ENCODE measurements around the gene PPM1N. TPM values are rescaled to one million over a fixed set of nuclear protein-coding genes. Genes with fewer than 3 reads are reported as not detected.

The PPM1N gene
- total and polyA plus RNA-seq, 2 of the 4 experiments (the other 2 are of a cell fraction): 0.90 to 1.6 TPM

DNA sequence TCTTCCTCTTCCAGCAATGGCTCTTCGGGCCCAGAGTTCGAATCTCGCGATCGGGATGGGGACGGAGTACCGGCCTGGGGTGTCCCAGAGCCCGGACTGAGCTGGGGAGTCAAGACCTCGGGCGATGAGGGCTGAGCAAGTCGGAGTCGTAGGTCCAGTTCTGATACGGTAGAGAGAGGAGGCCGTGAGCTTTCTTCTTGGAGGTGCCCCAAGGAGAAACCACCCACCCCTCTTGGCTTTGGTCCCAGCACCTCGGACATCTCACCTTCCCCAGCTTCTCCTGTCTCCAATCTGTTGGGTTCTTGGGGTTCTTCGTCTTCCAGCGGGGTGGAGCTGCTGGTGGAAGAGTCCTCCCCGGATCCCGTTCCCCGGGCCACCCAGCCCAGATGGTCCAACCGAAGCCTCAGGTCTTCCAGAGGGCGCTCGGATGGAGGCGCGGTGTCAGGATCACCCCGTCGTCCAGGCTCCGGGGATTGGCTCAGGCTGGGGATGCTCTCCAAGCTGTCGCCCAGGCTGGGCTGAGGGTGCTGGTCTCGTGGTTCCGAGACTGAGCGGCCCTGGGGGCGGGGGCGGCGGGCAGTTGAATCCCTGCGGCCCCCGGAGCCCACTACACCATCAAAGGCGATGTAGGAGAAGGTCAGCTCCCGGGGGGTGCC is 3.9 kb upstream of the PPM1N start:
- no peak overlapping the region for H3K14ac ChIP-seq (replicated peaks; ENCODE audit: low read depth, low read length)
- no peak overlapping the region for H4K91ac ChIP-seq (ENCODE audit: insufficient read depth, low read depth, low read length)
- no peak overlapping the region for H3K27ac ChIP-seq (ENCODE audit: insufficient read depth, low read length)
- no peak overlapping the region for H3K9ac ChIP-seq (ENCODE audit: low read depth, low read length)
- H3K9me1 ChIP-seq (ENCODE audit: insufficient read depth, low read length): peaks cover 6% of the 10 kb centered on the region
- H3K4me1 ChIP-seq (ENCODE audit: control insufficient read depth, insufficient read depth, low read length): no peaks in the 10 kb centered on the region
- H2BK5ac ChIP-seq (ENCODE audit: low read depth, low read length, poor library complexity, severe bottlenecking): no peak overlapping the region
- in situ Hi-C loops (cut with MboI; ENCODE audit: low sequenced_read_pairs) (no loop called here), intact Hi-C loops (cut with micrococcal nuclease) (no loop called here), dilution Hi-C loops (cut with HindIII; ENCODE audit: low sequenced_read_pairs, unreplicated experiment) (no loop called here)
- BruUV-seq (replicated peaks): no TSS peak
- ChIA-PET POLR2A (ENCODE audit: unreplicated experiment) (no interaction called here), CTCF (interaction anchor here (2.7 kb wide), 1 partner anchor 9 kb away, joined by 8 read pairs; no protein-coding TSS in a partner anchor)
- H3K4me2 ChIP-seq (ENCODE audit: low read depth, low read length): no peak overlapping the region
- no peaks in the 10 kb centered on the region for H3K36me3 ChIP-seq (ENCODE audit: control insufficient read depth, insufficient read depth, low read length)
- H3K56ac ChIP-seq (ENCODE audit: extremely low read depth, insufficient read depth, low read length): no peak overlapping the region
- H4K5ac ChIP-seq (ENCODE audit: low read depth, low read length): no peak overlapping the region
- no peak overlapping the region for H2AFZ ChIP-seq (replicated peaks; ENCODE audit: low read length, poor library complexity)
- peaks cover 3% of the 10 kb centered on the region; the same call in 1 of the 2 replicates for H4K20me1 ChIP-seq (ENCODE audit: insufficient read depth, low read length)
- H2BK120ac ChIP-seq (ENCODE audit: low read depth, low read length): no peak overlapping the region
- no peak overlapping the region for H2BK20ac ChIP-seq (ENCODE audit: low read depth, low read length)
- ATAC-seq (ENCODE audit: low read depth): no peak
- H2AK9ac ChIP-seq (replicated peaks; ENCODE audit: low read depth, low read length, poor library complexity): no peak overlapping the region
- H3K9me3 ChIP-seq (ENCODE audit: control insufficient read depth, insufficient read depth, low read length): no peaks in the 10 kb centered on the region
- no peak overlapping the region for H3K4me3 ChIP-seq (ENCODE audit: insufficient read depth, low read depth, low read length)
- no peak overlapping the region for H3K23ac ChIP-seq (ENCODE audit: low read depth, low read length)
- 100% methylated on average over 2 of the region's 39 CpGs; no CpG with 5 or more reads in 1 of the 2 experiments for WGBS, 2 experiments (ENCODE audit: extremely low coverage in 2 of 2, insufficient read length in 1 of 2)
- no peak overlapping the region for H4K8ac ChIP-seq (ENCODE audit: low read depth in 2 of 2, low read length in 2 of 2)
- peaks cover 0 to 10% of the 10 kb centered on the region in 2 experiments; a peak in 1 of 4 replicates for H3K79me1 ChIP-seq (ENCODE audit: low read depth in 1 of 2, low read length in 2 of 2)
- peaks cover 4% of the 10 kb centered on the region; the same call in 1 of the 2 replicates for H3K27me3 ChIP-seq (ENCODE audit: control insufficient read depth, insufficient read depth, low read length)
- DNase-seq: no peak
- H2AK5ac ChIP-seq (ENCODE audit: low read depth, low read length): no peak overlapping the region
- no peak overlapping the region for H3K18ac ChIP-seq (ENCODE audit: low read depth, low read length)
- TF ChIP-seq, protein P1, sequence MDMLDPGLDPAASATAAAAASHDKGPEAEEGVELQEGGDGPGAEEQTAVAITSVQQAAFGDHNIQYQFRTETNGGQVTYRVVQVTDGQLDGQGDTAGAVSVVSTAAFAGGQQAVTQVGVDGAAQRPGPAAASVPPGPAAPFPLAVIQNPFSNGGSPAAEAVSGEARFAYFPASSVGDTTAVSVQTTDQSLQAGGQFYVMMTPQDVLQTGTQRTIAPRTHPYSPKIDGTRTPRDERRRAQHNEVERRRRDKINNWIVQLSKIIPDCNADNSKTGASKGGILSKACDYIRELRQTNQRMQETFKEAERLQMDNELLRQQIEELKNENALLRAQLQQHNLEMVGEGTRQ (IDR thresholded peaks at IDR 0.05; ENCODE audit: low read depth, low read length): no peak
- TF ChIP-seq MXI1 (IDR thresholded peaks at IDR 0.05; ENCODE audit: borderline replicate concordance, low read depth, low read length): no peak
- no peak for TF ChIP-seq RCOR1 (IDR thresholded peaks at IDR 0.05; ENCODE audit: insufficient replicate concordance, low read length)
- no peak overlapping the region for H3K4ac ChIP-seq (ENCODE audit: low read depth, low read length)
- no peak overlapping the region for H2BK15ac ChIP-seq (ENCODE audit: low read depth, low read length)
